HG02763 (cell line): ENCODE measurements around the gene ARID1A.
"Not testable (repeated sequence)": the region's sequence is repeated elsewhere in the genome, so short reads cannot be mapped to it uniquely, and the experiment has no call there.

Source experiments
- ATAC-seq: cut with Tn5 transposase; IDR thresholded peaks from one replicate; pipeline ENCODE4 v1.9.1; 2021; ENCODE audit warnings: mild to moderate bottlenecking, moderate library complexity; ENCODE audit not compliant: unreplicated experiment

The ARID1A gene

GRCh38 chr1:26695356-26696118 is at the start of gene ARID1A:
TSS of gene ARID1A (plus strand) at chr1:26696015. CDS start at chr1:26696404, 389 bp downstream.
- ATAC-seq = peak; percentile 54

- no peak for ATAC-seq
These were observed 31.0 kb upstream of the ARID1A start for GRCh38 chr1:26664802-26665201.

GRCh38 chr1:26666855-26667254 is 29.0 kb upstream of the ARID1A start:
- ATAC-seq = no peak

- ATAC-seq = not testable (repeated sequence)
These were observed 27.6 kb upstream of the ARID1A start for GRCh38 chr1:26668106-26668786.

GRCh38 chr1:26677306-26678115 is 18.3 kb upstream of the ARID1A start:
- ATAC-seq = peak; percentile 66

- no peak for ATAC-seq
These were observed 10.9 kb upstream of the ARID1A start for GRCh38 chr1:26684763-26685508.

GRCh38 chr1:26686795-26687194 is 9.0 kb upstream of the ARID1A start:
- ATAC-seq = no peak

DNA sequence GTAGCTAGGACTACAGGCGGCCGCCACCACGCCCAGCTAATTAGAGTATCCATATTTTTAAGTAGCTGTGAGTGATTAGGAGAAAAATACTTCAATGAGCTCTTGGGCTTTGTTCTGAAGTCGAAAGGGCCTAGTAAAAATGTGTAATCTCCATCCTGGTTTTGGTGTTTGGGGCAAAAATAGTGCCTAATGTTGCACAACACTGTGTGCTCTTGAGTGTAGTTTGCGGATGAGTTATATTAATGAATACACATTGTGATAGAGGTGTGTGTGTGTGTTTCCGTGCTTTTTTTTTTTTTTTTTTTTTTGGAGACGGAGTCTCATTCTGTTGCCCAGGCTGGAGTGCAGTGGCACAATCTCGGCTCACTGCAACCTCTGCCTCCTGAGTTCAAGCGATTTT is 6.3 kb upstream of the ARID1A start:
- ATAC-seq = no peak

DNA sequence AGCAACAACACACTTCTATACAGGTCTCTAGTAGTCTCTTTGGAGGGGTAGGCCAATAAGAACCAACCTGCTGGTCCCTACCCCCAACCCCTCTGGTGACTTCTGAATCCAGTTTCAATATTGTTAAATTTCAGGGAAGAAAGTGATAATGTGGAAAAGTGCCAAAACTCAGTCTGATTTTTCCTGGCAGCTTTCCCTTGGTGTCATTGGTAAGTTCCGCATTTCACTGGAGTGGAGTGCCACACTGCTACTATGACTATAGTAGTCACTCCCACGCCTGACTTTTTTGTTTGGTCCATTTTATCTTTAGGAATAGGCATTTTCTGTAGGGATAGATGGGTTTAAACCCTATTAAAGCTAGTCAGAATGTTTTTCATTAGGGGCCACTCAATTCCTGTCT is 5.7 kb upstream of the ARID1A start:
- ATAC-seq = no peak

DNA sequence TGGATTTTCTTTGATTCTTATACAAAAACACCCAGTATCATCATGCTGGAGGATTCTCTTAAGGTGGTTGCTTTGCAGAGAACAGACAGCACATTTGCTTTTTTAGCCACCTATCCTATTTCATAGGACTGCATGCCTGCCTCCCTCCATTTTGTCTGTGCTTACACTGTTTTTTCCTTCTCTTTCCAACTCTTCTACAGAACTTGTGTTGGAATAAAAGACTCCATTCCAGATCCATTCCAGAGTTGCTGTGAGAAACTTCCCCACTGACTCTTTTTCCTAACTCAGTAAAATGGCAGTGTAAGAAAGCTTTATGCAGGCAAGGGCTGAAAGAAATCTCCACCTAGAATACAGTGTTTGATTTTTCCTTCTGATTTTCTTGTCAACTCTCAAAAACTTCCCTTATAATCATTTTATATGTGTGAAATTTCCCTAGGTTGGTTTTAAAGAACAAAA is 5.2 kb upstream of the ARID1A start:
- no peak for ATAC-seq

- no peak for ATAC-seq
These were observed 3.5 kb upstream of the ARID1A start for GRCh38 chr1:26692211-26692792.

DNA sequence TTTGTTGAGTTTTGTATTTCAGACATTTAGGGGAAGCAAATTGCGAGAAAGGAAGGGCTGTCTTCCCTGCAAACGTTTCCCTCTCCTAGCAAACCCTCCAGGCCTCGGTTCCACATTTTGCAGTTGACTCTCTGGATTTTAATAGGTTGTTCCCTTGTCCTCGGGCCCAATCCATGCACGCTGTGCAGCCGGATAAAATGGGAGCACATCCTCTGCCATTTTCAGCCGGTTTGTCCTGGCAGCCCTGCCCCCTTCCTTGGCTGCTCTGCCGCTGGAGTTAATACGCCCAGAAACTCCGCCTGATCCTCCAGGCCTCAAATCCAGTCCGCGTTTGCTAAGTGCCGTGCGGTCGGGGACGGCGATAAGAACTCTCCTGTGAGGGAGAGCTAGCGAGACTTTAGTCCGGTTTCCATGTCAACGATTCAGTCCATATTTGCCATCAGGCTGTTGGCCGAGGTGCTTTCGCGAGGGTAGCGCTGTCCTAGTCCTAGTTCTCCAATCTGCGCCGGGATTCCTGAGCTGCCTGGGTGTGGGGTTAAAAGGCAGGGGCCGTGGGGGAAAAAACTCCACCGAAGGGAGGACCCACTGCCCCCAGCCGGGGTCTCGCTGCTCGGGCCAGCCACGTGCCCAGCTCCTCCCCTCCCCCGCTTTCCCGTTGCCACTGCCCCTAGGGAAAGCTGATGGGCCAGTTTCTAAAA is 2.9 kb upstream of the ARID1A start:
- ATAC-seq = peak; percentile 33

- ATAC-seq = no peak
These were observed 1.9 kb upstream of the ARID1A start for GRCh38 chr1:26693599-26694572.

- no peak for ATAC-seq
These were observed 1.0 kb upstream of the ARID1A start for GRCh38 chr1:26694638-26695355.

DNA sequence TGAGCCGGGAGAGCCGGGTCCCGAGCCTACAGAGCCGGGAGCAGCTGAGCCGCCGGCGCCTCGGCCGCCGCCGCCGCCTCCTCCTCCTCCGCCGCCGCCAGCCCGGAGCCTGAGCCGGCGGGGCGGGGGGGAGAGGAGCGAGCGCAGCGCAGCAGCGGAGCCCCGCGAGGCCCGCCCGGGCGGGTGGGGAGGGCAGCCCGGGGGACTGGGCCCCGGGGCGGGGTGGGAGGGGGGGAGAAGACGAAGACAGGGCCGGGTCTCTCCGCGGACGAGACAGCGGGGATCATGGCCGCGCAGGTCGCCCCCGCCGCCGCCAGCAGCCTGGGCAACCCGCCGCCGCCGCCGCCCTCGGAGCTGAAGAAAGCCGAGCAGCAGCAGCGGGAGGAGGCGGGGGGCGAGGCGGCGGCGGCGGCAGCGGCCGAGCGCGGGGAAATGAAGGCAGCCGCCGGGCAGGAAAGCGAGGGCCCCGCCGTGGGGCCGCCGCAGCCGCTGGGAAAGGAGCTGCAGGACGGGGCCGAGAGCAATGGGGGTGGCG is 371 bp downstream of the ARID1A start:
- ATAC-seq = no peak

GRCh38 chr1:26696654-26697430 is 1.0 kb downstream of the ARID1A start:
- no peak for ATAC-seq

- no peak for ATAC-seq
These were observed 1.7 kb downstream of the ARID1A start for GRCh38 chr1:26697431-26697977.
